ENCODE data around the gene RALGAPB.
A peak's percentile ranks its signal among the peaks of the same experiment; 100 is the strongest.
"Not testable (repeated sequence)": the region's sequence is repeated elsewhere in the genome, so short reads cannot be mapped to it uniquely, and the experiment has no call there.

Gene RALGAPB

GRCh38 chr20:38589967-38590675, 117.5 kb downstream of the RALGAPB start:
- DNase-seq = no peak

- no peak for DNase-seq
Observed at GRCh38 chr20:38590676-38591473, 118.2 kb downstream of the RALGAPB start.

GRCh38 chr20:38591474-38592410, 119.1 kb downstream of the RALGAPB start:
- no peak for DNase-seq

- DNase-seq = not testable (repeated sequence)
Observed at GRCh38 chr20:38592411-38592790, 119.8 kb downstream of the RALGAPB start.

DNA sequence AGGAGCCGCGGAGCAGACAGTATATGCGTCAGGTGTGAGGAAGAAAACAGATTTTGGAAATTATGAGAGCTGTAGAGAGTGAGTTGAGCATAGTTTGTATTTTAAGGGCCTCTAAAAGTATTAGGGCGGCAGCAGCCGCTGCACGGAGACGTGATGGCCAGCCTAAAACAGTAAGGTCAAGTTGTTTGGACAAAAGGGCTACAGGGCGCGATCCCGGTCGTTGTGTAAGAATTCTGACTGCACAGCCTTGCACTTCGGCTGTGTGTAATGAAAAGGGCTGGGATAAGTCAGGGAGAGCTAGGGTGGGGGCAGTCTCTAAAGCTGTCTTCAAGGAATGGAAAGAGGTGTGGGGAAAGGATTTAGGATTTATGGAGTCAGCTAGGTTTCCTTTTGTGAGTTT, 121.6 kb downstream of the RALGAPB start:
- DNase-seq = not testable (repeated sequence)

GRCh38 chr20:38595886-38596285, 123.2 kb downstream of the RALGAPB start:
- not testable (repeated sequence) for DNase-seq

DNA sequence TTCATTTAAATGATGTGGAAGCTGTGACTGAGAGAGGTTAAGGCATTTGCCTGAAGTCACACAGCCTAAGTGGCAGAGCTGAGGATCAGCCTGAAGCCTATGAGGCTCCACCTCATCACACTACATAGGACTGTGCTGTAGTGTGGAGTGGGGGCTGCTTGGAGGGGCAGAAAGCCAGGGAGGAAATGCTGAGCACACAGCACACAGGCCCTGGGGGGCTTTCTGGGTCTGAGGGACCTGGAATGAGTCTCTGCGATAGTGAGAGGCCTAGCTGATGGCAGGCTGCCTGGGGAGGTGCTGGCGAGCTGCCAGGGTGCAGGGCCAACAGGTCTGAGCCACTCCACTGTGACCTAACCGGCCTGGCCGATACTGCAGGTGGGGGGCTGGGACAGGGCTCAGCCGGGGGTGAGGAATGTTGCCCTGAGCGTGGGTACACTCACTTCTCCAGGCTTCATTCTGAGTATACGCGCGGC, 126.8 kb downstream of the RALGAPB start:
- DNase-seq = no peak

DNA sequence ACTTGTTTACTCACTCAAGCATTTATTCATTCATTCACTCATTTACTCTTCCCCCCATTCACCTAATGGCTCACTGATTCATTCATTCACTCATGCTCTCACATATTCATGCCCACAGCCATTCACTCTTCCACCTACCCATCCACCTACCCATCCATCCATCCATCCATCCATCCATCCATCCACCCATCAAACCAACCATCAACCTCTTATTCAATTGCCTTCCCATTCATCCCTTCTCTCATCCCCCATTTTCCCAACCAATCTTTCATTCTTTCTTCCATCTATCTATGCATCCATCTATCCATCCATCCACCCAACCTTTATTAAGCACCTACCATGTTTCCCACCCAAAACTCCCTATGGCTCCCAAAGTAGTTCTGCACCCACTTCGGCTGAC, 127.4 kb downstream of the RALGAPB start:
- no peak for DNase-seq

DNA sequence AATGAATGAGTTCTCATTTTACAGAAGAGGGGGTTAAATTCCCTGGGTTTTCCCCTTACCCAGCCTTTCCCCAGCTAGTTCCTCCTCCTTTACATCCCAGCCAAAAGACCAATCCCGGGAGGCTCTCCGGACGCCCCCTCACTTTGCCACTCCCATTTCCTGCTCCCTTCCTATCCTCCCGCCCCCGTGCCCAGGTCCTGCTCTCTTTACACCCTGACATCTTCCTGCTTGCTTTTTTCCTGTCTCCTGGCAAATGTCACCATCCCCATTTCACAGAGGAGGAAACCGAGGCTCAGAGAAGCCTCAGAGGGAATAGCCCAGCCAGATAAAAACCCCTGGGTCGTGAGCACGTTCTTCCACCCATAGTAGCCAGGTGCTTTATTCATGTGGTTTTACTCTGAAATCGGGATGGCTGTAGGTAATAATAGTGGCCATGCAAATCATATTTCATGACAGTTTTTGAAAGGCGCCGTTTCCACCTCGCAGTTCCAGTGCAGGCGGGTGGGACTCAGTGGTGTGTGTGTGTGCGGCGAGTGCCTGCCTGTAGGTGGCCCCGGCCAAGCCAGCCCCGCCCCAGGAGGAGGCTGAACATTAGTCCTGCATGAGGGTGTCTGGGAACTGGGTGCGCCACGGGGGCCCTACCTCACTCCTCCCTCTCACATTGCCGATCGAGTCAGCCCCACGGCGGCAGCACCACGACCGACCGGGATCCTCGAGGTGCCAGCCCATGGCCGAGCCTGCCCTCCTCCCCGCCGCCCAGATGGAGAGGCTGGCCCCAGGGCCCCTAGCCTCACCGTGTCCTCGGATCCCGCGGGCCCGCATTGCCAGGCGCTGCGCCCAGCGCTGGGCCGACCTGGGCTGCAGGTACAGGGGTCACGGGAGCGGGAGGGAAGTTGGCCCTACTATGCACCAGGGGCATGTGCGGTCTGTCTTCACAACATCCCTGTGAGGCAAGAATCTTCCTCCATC, 128.9 kb downstream of the RALGAPB start, which contains the start of gene ARHGAP40:
Gene ARHGAP40, plus strand, starts transcription at position 594 of the 969 bp plus-strand sequence.
- DNase-seq = no peak

- no peak for DNase-seq
Observed at GRCh38 chr20:38602185-38602581, 129.5 kb downstream of the RALGAPB start.

- no peak for DNase-seq
Observed at GRCh38 chr20:38603286-38603685, 130.6 kb downstream of the RALGAPB start.

DNA sequence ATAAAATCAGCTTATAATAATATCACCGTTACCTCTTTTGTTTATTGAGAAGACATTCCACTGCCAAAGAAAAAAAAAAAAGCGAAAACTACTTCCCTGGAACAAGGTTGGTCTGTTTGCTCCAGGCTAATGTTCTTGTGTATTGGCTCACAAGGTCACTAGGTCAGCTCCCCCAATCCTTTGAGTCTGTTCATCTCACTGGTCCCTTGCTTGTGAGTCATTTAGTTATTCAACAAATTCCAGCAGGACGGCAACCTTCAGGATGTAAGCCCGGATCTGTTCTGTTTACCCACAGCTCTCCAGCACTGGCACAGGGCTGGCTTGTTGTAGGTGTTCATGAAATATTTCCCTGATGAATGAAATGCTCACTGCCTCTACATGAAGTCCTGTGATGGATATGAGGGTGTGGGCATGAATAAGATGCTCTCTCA, 132.2 kb downstream of the RALGAPB start:
- DNase-seq = no peak

GRCh38 chr20:38607351-38607750, 134.7 kb downstream of the RALGAPB start:
- no peak for DNase-seq

DNA sequence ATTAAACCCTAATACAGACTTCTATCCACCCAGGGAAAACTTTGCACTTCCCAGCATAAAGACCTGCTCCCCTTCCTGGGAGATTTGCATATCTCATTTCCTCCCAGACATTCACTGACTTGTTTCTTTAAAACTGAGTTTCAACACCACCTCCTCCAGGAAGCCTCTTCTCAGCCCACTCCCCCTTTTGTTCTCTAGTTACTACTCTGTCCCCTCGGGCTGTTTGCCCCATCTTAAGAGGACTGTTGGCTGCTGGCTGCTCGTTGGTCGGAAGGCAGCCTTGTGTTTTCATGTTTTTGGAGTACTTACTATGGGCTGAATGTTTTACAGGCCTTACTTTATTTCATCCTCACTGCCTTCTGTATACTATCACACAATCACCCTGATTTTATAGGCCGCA, 135.5 kb downstream of the RALGAPB start:
- DNase-seq = no peak

GRCh38 chr20:38609815-38610214, 137.2 kb downstream of the RALGAPB start:
- no peak for DNase-seq

GRCh38 chr20:38610521-38610920, 137.9 kb downstream of the RALGAPB start:
- peak; percentile 18 for DNase-seq

GRCh38 chr20:38612751-38613515, 140.3 kb downstream of the RALGAPB start:
- DNase-seq = no peak

GRCh38 chr20:38615283-38615682, 142.6 kb downstream of the RALGAPB start:
- DNase-seq = no peak

GRCh38 chr20:38616457-38616856, 143.8 kb downstream of the RALGAPB start:
- DNase-seq = no peak

DNA sequence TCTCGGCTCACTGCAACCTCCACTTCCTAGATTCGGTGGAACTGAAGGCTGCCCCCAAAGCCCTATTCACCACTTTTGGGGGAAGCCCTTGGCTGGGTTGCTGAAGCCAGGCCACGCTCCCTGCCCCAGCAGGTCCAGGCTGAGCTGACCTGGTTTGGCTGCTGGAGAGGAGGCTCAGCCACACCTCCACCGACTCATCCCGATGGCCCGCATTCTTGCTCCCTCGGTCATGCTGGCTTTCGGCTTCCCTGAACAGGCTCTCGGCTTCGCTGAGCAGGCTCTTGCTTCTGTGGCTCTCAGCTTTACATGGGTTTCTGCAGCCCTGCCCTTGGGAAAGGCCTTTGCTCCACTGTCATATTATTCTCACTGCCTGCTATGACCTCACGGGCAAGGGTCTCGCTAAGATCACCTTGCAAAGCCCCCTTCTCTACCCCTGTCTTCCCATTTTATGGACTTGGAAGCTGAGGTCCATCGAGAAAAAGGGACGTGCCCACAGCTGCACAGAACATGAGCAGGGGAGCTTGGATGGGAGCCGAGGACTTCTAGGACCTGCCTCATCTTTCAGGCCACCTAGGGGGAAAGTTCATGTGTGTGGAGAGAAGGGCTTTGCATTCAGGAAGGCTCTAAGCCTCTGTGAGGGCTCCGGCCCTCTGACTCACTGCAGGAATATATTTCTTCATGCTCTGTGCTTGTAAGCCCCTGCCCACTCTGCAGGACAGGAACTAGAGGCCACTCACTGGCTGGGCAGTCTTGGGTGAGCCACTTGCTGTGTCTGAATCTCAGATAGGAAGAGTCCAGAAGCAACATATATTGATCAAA, 144.6 kb downstream of the RALGAPB start:
- DNase-seq = peak; percentile 30
